Hepatocyte (in vitro differentiated cells): ENCODE data around the gene PRSS27. TPM values are rescaled to one million over a fixed set of nuclear protein-coding genes. Genes with fewer than 3 reads are reported as not detected.

Source experiments
- DNase-seq: peaks from one replicate; pipeline ENCODE4 v3.0.0-alpha.2; 2016; ENCODE audit warnings: low spot score
- H2AFZ ChIP-seq: fragments of 200-600 bp; sonication (generic); 2 replicates; pipeline ENCODE4 v1.6.0; 2016; ENCODE audit warnings: antibody characterized with exemption, mild to moderate bottlenecking
- H3K27ac ChIP-seq: fragments of 200-600 bp; sonication (generic); 2 replicates; pipeline ENCODE4 v1.5.1; 2016; ENCODE audit warnings: mild to moderate bottlenecking
- H3K27me3 ChIP-seq: fragments of 200-600 bp; sonication (generic); 2 replicates; pipeline ENCODE4 v1.6.1; 2016
- H3K36me3 ChIP-seq: fragments of 200-600 bp; sonication (generic); replicated peaks from 2 replicates; pipeline ENCODE4 v1.5.1; 2016; ENCODE audit warnings: low read depth; ENCODE audit not compliant: insufficient read depth
- H3K4me1 ChIP-seq: fragments of 200-600 bp; sonication (generic); 2 replicates; pipeline ENCODE4 v1.5.1; 2016; ENCODE audit warnings: mild to moderate bottlenecking, moderate library complexity; ENCODE audit not compliant: insufficient read depth
- H3K4me2 ChIP-seq: fragments of 200-600 bp; sonication (generic); 2 replicates; pipeline ENCODE4 v1.6.0; 2016
- H3K4me3 ChIP-seq: fragments of 200-600 bp; sonication (generic); 2 replicates; pipeline ENCODE4 v1.5.1; 2016; ENCODE audit warnings: mild to moderate bottlenecking
- H3K79me2 ChIP-seq: fragments of 200-600 bp; sonication (generic); 2 replicates; pipeline ENCODE4 v1.6.0; 2017; ENCODE audit warnings: mild to moderate bottlenecking
- H3K9me2 ChIP-seq: fragments of 200-600 bp; sonication (generic); replicated peaks from 2 replicates; pipeline ENCODE4 v1.6.0; 2017; ENCODE audit warnings: mild to moderate bottlenecking; ENCODE audit not compliant: insufficient read depth
- H3K9me3 ChIP-seq: fragments of 200-600 bp; sonication (generic); 2 replicates; pipeline ENCODE4 v1.5.1; 2016; ENCODE audit warnings: low read depth, mild to moderate bottlenecking
- H4K20me1 ChIP-seq: fragments of 200-600 bp; sonication (generic); 2 replicates; pipeline ENCODE4 v1.6.0; 2016; ENCODE audit warnings: mild to moderate bottlenecking; ENCODE audit not compliant: insufficient read depth, poor library complexity, severe bottlenecking
- EZH2 ChIP-seq: fragments of 200-600 bp; sonication (generic); IDR thresholded peaks from 2 replicates; pipeline ENCODE4 v1.6.1; 2016; ENCODE audit warnings: antibody characterized with exemption, mild to moderate bottlenecking, borderline replicate concordance
- EZH2phosphoT487 ChIP-seq: fragments of 200-600 bp; sonication (generic); IDR thresholded peaks from one replicate; pipeline ENCODE4 v1.6.1; 2018; ENCODE audit warnings: antibody characterized with exemption, mild to moderate bottlenecking, low read depth, moderate library complexity; ENCODE audit not compliant: unreplicated experiment, severe bottlenecking
- WGBS: methylation state at CpG from one replicate; pipeline ENCODE4 v1.1.6; 2016; ENCODE audit warnings: low lambda C conversion rate; ENCODE audit errors: missing lambda C conversion rate; 5-methylcytosine and 5-hydroxymethylcytosine counted together
- polyA plus RNA-seq: library from polyadenylated mRNA; unstranded; fragments of >200 nt; fragmentation: Nextera tagmentation; extraction: Ambion mirVana; gene quantifications from 2 replicates; pipeline ENCODE4 v1.2.1, GENCODE V29; 2016
- total RNA-seq: library from RNA; depleted of rRNA; stranded (reverse); fragments of >200 nt; gene quantifications from 2 replicates; pipeline ENCODE4 v1.2.3, GENCODE V29; 2014
- TF ChIP-seq, protein P1 (sequence below): fragments of 200-600 bp; sonication (generic); IDR thresholded peaks from 2 replicates; pipeline ENCODE4 v1.5.1; 2016; ENCODE audit warnings: antibody characterized with exemption, mild to moderate bottlenecking; ENCODE audit not compliant: poor library complexity

Gene PRSS27
- total and polyA plus RNA-seq, 2 experiments from 2014 or later: 1.4 TPM

DNA sequence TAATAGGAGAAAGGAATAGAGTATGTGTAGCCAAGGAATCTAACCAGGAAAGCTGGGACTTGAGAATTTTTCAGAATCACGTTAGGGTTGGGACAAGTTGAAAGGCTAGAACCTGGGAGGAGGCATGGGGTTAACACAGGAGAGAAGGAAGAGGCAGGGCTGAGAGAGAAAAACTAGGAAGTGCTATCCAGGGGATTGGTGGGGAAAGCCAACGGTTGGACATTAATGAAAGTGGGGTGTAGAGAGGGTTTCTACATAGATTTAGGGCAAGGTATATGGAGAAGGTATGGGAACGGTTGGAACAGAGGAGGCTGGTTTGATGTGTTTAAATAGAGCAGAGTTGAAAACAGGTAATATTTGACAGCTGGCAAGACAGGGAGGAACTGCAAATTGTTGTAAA lies 35.1 kb upstream of the PRSS27 start:
- no peak for TF ChIP-seq EZH2phosphoT487
- TF ChIP-seq, protein P1, sequence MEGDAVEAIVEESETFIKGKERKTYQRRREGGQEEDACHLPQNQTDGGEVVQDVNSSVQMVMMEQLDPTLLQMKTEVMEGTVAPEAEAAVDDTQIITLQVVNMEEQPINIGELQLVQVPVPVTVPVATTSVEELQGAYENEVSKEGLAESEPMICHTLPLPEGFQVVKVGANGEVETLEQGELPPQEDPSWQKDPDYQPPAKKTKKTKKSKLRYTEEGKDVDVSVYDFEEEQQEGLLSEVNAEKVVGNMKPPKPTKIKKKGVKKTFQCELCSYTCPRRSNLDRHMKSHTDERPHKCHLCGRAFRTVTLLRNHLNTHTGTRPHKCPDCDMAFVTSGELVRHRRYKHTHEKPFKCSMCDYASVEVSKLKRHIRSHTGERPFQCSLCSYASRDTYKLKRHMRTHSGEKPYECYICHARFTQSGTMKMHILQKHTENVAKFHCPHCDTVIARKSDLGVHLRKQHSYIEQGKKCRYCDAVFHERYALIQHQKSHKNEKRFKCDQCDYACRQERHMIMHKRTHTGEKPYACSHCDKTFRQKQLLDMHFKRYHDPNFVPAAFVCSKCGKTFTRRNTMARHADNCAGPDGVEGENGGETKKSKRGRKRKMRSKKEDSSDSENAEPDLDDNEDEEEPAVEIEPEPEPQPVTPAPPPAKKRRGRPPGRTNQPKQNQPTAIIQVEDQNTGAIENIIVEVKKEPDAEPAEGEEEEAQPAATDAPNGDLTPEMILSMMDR: no peak
- Histone ChIP-seq H3K27ac (no peak overlapping the region), H3K4me2 (peak overlapping the region; percentile 95), H4K20me1 (peaks cover 72% of the 10 kb centered on the region), H3K4me3 (peak overlapping the region; percentile 52), H2AFZ (no peak overlapping the region), H3K27me3 (no peaks in the 10 kb centered on the region), H3K4me1 (peaks cover 29% of the 10 kb centered on the region), H3K9me3 (no peaks in the 10 kb centered on the region), H3K79me2 (peaks cover 87% of the 10 kb centered on the region), H3K9me2 (no peaks in the 10 kb centered on the region), H3K36me3 (peaks cover 10% of the 10 kb centered on the region)
- DNase-seq: no peak
- WGBS: 36% methylated on average over 3 of the region's 3 CpGs

DNA sequence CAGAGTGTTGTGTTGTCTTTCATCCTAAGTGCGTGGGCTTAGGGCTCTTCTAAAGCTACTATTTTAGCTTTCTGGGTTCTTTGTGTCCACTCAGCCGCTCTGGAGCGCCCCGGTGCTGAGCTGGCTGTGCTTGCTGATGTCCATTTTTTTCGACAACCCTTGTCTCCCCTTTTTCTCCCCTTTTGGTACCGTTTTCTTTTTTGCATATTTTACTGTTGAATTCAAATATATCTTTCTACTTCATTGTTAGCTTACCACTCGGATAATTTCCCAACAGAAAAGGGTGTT lies 33.7 kb upstream of the PRSS27 start:
- Histone ChIP-seq H3K4me1 (peaks cover 29% of the 10 kb centered on the region), H2AFZ (no peak overlapping the region), H3K9me2 (no peaks in the 10 kb centered on the region), H3K36me3 (peaks cover under 1% of the 10 kb centered on the region), H3K79me2 (peaks cover 73% of the 10 kb centered on the region), H3K27ac (peak overlapping the region; percentile 98), H3K4me2 (peak overlapping the region; percentile 95), H3K4me3 (peak overlapping the region; percentile 52), H3K27me3 (no peaks in the 10 kb centered on the region), H3K9me3 (no peaks in the 10 kb centered on the region), H4K20me1 (peaks cover 58% of the 10 kb centered on the region)
- 2% methylated on average over 7 of the region's 7 CpGs for WGBS
- no peak for DNase-seq
- TF ChIP-seq EZH2phosphoT487 (no peak), EZH2 (no peak)
- TF ChIP-seq, protein P1: no peak

DNA sequence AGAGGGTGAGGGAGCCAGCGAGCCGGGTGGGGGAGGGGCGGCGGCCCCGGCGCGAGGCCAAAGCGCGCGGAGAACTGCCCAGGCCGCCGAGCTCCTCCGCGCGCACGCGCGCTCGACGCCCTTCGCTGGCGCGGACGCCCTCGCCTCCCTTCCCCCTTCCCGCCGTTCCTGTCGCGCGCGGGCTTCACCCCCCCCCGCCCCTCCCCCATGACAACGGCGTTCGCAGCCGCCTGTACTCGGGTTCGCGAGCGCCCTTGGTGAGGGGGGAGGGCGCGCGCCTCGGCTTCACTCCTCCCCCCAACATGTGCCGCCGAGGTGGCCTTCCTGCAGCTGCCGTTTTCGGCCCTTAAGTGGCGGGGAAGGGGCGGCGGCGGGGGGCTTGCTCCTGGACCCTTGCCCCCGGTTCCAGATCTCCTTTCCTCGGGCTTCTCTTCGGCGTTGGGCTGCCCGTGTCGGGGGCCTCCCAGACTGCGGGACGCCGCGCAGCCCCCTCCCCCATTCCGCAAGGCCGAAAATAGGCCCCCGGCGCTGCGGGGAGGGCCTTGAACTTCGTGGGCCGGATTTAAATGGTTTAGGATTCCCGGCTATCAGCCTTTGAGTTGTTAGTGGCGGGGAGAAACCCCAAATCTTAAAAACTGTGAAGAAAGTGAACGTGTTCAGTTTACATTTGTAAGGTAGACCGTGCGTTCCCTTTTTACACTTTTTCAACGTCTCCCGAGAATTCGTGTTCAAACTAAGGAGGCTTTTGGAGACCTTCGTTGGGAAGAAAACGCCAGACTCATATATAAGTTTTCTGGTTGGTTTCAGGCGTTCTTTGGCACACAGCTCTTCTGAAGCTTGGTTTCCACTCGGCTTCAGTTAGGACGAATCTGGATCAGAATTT lies 33.1 kb upstream of the PRSS27 start:
- Histone ChIP-seq H3K27me3 (no peaks in the 10 kb centered on the region), H3K36me3 (no peaks in the 10 kb centered on the region), H3K27ac (peak overlapping the region; percentile 98), H3K4me2 (peak overlapping the region; percentile 95), H3K79me2 (peaks cover 68% of the 10 kb centered on the region), H4K20me1 (peaks cover 52% of the 10 kb centered on the region), H2AFZ (no peak overlapping the region), H3K4me3 (peak overlapping the region; percentile 52), H3K9me2 (no peaks in the 10 kb centered on the region), H3K4me1 (peaks cover 29% of the 10 kb centered on the region), H3K9me3 (no peaks in the 10 kb centered on the region)
- TF ChIP-seq EZH2phosphoT487: no peak
- 2% methylated on average over 24 of the region's 82 CpGs for WGBS
- peak; percentile 94 for DNase-seq

DNA sequence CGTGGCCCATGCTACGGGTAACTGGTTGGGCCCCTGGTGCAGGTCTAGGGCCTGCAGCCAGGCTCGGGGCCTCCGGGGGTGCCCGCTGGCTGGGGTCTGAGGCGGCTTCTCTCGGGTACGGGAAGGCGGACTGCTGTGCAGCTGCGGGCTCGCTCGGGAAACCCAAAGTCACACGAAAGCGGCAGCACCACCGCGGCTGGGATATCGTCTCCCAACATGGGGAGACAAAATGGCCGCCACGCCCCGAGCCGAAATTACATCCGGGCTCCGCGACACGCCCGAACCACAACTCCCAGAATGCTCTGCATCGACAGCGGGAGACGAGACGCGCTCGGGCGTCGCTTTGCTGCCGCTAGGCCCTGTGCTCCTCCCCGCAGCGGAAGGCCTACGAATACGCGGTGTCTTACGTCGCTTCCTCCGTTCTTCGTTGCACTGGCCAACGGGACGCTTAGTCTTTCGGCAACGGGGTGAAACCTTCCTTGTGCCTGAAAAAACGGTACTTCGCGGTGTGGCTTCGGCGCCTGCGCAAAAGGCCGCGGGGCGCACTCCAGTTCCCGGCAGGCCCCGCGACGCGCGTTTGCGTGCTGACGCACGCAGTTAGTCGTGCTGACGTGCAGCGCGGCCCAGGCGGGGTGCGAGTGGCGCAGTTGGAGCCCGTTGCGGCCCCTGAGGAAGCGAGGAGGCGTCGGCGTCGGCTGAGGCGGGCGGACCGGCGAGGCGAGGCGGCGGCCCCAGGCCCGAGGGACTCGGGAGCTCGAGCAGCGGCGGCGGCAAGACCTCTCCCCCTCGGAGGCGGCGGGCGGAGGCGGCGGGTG lies 32.2 kb upstream of the PRSS27 start, which contains the start of gene SRRM2:
SRRM2 (plus strand) TSS at position 604 of the 815 bp plus-strand sequence. CDS start 3,727 bp downstream, outside the sequence.
- peak within 1 kb of the TSS; percentile 95 for H3K4me2 ChIP-seq
- peak within 1 kb of the TSS; percentile 67 for H2AFZ ChIP-seq
- H3K79me2 ChIP-seq: peaks cover 59% of the 10 kb centered on the region
- peaks cover 29% of the 10 kb centered on the region for H3K4me1 ChIP-seq
- H3K4me3 ChIP-seq: peak within 1 kb of the TSS; percentile 52
- H3K9me3 ChIP-seq: no peaks in the 10 kb centered on the region
- no peaks in the 10 kb centered on the region for H3K27me3 ChIP-seq
- no peaks in the 10 kb centered on the region for H3K9me2 ChIP-seq
- WGBS: 1% methylated on average over 89 of the region's 99 CpGs
- peaks cover 44% of the 10 kb centered on the region for H4K20me1 ChIP-seq
- H3K27ac ChIP-seq: peak within 1 kb of the TSS; percentile 98
- H3K36me3 ChIP-seq: no peaks in the 10 kb centered on the region
- TF ChIP-seq EZH2phosphoT487 (no peak), EZH2 (no peak)
- TF ChIP-seq, protein P1: no peak
- peak; percentile 98 for DNase-seq
